BJ (cell line): ENCODE data around the gene DAB2IP. TPM values are rescaled to one million over a fixed set of nuclear protein-coding genes. Genes with fewer than 3 reads are reported as not detected.

ENCODE experiments used
- CTCF ChIA-PET: fragments of 350-600 bp; formaldehyde crosslinking; extraction: SDS; loops from one replicate; lab custom pipeline; 2021; ENCODE audit warnings: antibody characterized with exemption, inconsistent platforms; lab: Yijun Ruan, JAX
- POLR2A ChIA-PET: fragments of 300-600 bp; sonication (Branson Sonifier 250); formaldehyde crosslinking; extraction: SDS; loops from one replicate; lab custom pipeline; 2021; ENCODE audit warnings: antibody characterized with exemption; lab: Charles Lee
- DNase-seq: peaks from one replicate; pipeline ENCODE4 v3.0.0-alpha.2; 2011; ENCODE audit warnings: low read depth
- H3K27me3 ChIP-seq: 2 replicates; pipeline ENCODE4 v1.6.0; 2011; ENCODE audit warnings: low read length; ENCODE audit not compliant: control insufficient read depth, insufficient read depth
- H3K36me3 ChIP-seq: 2 replicates; pipeline ENCODE4 v1.5.1; 2011; ENCODE audit warnings: low read length; ENCODE audit not compliant: control insufficient read depth, insufficient read depth
- H3K4me3 ChIP-seq: 2 replicates; pipeline ENCODE4 v1.5.1; 2011; ENCODE audit warnings: low read depth, mild to moderate bottlenecking, control low read depth, low read length
- polyA plus RNA-seq: library from polyadenylated mRNA; depleted of rRNA; stranded (reverse); fragments of >200 nt; gene quantifications from 2 replicates; pipeline ENCODE4 v1.2.3, GENCODE V29; 2011
- TF ChIP-seq, protein P1 (sequence below): IDR thresholded peaks from 2 replicates; pipeline ENCODE4 v1.5.1; 2011; ENCODE audit warnings: low read depth, mild to moderate bottlenecking, control low read depth, inconsistent platforms, low read length, moderate library complexity; ENCODE audit not compliant: insufficient read depth

The DAB2IP gene
- polyA plus RNA-seq, 1 experiment, result 38.1 TPM

DNA sequence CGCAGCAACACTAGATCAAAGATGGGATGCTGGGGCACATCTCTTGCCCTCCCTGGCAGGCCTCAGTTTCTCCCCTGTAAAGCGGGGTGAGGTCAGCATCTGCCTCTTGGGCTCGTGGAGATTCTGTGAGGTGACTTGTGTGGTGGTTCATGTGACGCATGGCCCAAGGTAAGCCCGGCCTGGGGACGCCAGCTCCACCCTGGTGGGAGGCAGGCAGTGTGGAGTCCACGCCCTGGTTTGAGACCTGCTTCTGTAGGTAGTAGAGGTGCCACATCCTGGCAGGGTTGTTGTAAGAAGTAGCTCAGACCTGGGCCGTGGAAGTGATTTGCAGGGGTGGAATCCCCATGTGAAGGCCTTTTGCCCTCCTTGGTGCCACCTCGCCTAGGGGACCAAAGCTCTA lies 101.5 kb downstream of the DAB2IP start:
- no peaks in the 10 kb centered on the region for H3K27me3 ChIP-seq
- TF ChIP-seq, protein P1, sequence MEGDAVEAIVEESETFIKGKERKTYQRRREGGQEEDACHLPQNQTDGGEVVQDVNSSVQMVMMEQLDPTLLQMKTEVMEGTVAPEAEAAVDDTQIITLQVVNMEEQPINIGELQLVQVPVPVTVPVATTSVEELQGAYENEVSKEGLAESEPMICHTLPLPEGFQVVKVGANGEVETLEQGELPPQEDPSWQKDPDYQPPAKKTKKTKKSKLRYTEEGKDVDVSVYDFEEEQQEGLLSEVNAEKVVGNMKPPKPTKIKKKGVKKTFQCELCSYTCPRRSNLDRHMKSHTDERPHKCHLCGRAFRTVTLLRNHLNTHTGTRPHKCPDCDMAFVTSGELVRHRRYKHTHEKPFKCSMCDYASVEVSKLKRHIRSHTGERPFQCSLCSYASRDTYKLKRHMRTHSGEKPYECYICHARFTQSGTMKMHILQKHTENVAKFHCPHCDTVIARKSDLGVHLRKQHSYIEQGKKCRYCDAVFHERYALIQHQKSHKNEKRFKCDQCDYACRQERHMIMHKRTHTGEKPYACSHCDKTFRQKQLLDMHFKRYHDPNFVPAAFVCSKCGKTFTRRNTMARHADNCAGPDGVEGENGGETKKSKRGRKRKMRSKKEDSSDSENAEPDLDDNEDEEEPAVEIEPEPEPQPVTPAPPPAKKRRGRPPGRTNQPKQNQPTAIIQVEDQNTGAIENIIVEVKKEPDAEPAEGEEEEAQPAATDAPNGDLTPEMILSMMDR, result no peak
- CTCF ChIA-PET, result interaction anchor here (0.6 to 1.5 kb wide), 2 partner anchors 9 to 47 kb away, joined by 3 to 5 read pairs; no protein-coding TSS in a partner anchor
- peaks cover 3% of the 10 kb centered on the region for H3K36me3 ChIP-seq
- POLR2A ChIA-PET, result no interaction called here
- DNase-seq, result no peak
- no peak overlapping the region for H3K4me3 ChIP-seq

DNA sequence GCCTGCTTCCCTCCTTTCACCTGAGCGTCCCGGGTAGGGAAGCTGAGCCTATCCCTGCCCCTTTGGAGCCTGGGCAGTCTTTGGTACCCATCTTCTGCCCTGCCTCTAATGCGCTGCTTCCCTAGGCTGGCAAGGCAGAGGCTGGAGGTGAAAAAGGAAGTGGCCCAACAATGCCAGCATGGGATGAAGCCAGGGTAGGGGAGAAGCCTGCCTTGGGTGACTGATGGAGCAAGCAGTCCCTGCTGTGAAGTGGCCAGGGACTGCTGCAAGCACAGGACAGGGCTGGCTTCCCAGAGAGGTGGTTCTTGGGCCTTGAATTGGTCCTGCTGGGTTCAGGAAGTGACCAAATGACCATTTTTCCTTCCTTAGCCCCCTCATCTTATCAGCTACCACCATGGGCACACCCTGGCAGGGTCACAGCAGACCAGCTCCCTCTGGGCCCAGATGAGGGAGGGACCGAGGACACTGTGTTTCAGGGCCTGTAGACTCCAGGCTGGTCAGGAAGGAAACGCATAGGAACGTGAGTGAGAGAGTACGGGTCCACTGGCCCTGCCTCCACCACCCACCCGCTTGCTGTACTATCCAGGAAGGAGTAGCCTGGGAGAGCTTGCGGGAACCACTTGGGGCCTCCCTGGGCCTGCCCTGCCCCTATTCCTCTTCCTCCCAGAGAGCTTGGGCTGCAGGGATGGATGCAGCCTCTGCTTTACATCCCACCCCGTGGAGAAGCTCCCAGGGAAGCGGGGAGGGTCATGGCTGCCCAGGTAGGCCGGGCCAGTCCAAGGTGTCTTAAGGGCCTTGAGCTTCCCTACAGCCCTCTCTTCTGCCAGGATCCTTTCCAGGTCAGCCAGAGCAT lies 102.6 kb downstream of the DAB2IP start:
- POLR2A ChIA-PET, result no interaction called here
- Histone ChIP-seq H3K36me3 (peaks cover 8% of the 10 kb centered on the region), H3K4me3 (no peak overlapping the region), H3K27me3 (no peaks in the 10 kb centered on the region)
- CTCF ChIA-PET, result interaction anchor here (0.6 to 1.5 kb wide), 4 partner anchors 10 to 33 kb away, joined by 3 to 5 read pairs (median 3); no protein-coding TSS in a partner anchor
- no peak for DNase-seq
- TF ChIP-seq, protein P1, result no peak

DNA sequence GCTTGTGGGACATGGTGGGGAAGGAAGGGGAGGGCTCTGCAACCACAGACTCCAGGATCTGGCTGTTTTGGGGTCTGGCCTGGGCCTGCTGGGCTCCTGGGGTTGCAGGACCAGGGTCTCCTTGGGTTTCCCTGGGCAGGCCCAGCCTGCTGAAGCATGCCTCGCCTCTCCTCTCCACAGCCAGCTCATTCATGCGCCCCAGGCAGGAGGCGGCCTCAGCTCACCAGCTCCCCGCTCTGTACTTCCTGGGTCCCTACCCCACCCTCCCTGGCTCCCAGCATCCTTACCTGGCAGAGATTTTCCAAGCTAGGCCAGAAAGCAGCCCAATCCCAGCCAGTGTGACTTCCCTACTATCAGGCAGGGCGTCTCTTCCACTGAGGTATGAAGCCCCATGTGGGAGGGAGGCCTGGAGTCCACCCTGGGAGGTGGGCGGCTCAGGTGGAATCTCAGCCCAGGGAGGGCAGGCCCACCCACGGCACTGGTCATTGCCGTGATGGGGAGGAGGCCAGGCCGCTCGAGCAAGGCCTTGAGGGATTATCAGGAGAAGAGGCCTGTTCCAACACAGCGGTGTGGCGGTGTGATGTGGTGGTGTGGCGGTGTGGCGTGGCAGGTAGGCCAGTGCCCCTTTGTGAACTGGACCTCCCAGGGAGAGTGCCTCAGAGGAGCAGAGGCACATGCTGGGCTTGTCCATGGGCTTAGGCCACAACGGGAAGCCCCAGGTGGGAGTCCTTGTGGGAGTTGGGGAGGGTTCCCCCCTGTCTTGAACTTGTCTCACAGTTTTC lies 103.4 kb downstream of the DAB2IP start:
- POLR2A ChIA-PET, result no interaction called here
- H3K36me3 ChIP-seq, result peaks cover 11% of the 10 kb centered on the region
- TF ChIP-seq, protein P1, result no peak
- no peak overlapping the region for H3K4me3 ChIP-seq
- CTCF ChIA-PET, result interaction anchor here (0.6 to 1.0 kb wide), 3 partner anchors 10 to 34 kb away, joined by 3 read pairs; no protein-coding TSS in a partner anchor
- H3K27me3 ChIP-seq, result no peaks in the 10 kb centered on the region
- DNase-seq, result no peak

DNA sequence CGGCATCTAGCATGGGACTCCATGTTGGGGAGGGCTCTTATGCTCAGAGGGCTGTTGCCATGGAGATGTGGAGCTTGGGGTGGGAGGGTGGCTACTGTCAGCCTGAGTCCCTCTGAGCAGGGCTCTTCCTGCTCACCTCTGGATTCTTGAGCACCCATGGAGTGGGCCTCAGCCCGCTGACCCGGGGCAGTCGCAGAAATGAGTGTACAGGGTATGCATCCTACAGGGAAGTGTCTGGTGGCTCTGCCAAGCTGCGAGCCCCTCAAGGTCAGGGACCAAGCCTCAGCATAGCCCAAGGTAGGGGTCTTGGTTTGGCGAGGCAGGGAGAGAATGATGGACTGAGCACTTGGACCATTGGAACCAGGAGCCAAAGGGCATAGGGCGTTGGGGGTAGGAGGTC lies 104.1 kb downstream of the DAB2IP start:
- DNase-seq, result no peak
- Histone ChIP-seq H3K36me3 (peaks cover 15% of the 10 kb centered on the region), H3K27me3 (no peaks in the 10 kb centered on the region), H3K4me3 (no peak overlapping the region)
- POLR2A ChIA-PET, result no interaction called here
- TF ChIP-seq, protein P1, result no peak
- CTCF ChIA-PET, result no interaction called here
